ENCODE measurements around the gene RUFY1. TPM values are rescaled to one million over a fixed set of nuclear protein-coding genes. Genes with fewer than 3 reads are reported as not detected.
"Not testable (repeated sequence)": the region's sequence is repeated elsewhere in the genome, so short reads cannot be mapped to it uniquely, and the experiment has no call there.

RUFY1 gene
- total and polyA plus RNA-seq, 7 experiments from 2014 or later, result 21.0 to 63.0 (median 46.1) TPM

- peaks cover 17 to 31% (median 30%) of the 10 kb centered on the region in 3 experiments for H3K36me3 ChIP-seq (ENCODE audit: control insufficient read depth in 2 of 3, insufficient read depth in 3 of 3, low read length in 3 of 3)
- peak overlapping the region; percentile 97 for H3K4me3 ChIP-seq (ENCODE audit: low read length)
- Mint-ChIP-seq H3K27ac (peak overlapping the region; percentile 99 to 100 (median 99)), H3K27me3 (peaks cover 0 to 8% (median 0%) of the 10 kb centered on the region in 5 donors), H3K4me3 (peak overlapping the region; percentile 82 to 99 (median 98)), H3K4me1 (peaks cover 30 to 50% (median 40%) of the 10 kb centered on the region in 7 donors), H3K36me3 (peaks cover 16 to 42% (median 29%) of the 10 kb centered on the region in 5 donors), H3K9me3 (peaks cover 0 to 13% (median 0%) of the 10 kb centered on the region in 11 donors)
- peaks cover 37 to 38% of the 10 kb centered on the region in 2 donors for H3K4me1 ChIP-seq (ENCODE audit: control insufficient read depth in 2 of 2, insufficient read depth in 2 of 2, low read length in 2 of 2)
- peak; percentile 3 for ATAC-seq
- no peaks in the 10 kb centered on the region for H3K9me3 ChIP-seq (ENCODE audit: control insufficient read depth in 2 of 3, low read length in 3 of 3)
- no peaks in the 10 kb centered on the region for H3K27me3 ChIP-seq (ENCODE audit: control insufficient read depth in 2 of 2, insufficient read depth in 2 of 2, low read length in 2 of 2)
- POLR2A ChIA-PET, result interaction anchor here (0.6 to 9.5 kb wide), 50 partner anchors 9 to 1621 kb away, joined by 3 to 135 read pairs (median 4); partner anchors contain the start of genes CANX, CBY3, HNRNPAB and LTC4S
- intact Hi-C loops (cut with micrococcal nuclease), result loop anchor here (1.0 to 5.0 kb wide), 18 partner anchors 54 to 1638 kb away; partner anchors contain the start of genes CANX (in 2 of the 2), MAML1 (in 2 of the 2), CLK4 (in 1 of the 2) and CNOT6 (in 1 of the 2)
- peak in 2 of 9 donors; percentile 44 to 62 for DNase-seq
- CTCF ChIA-PET, result interaction anchor here (0.5 to 2.6 kb wide), 7 partner anchors 9 to 234 kb away, joined by 3 to 6 read pairs (median 4); partner anchors contain the start of gene MRNIP
- H3K27ac ChIP-seq (ENCODE audit: low read depth, low read length), result peak overlapping the region; percentile 98
These were observed 73.8 kb downstream of the RUFY1 start for GRCh38 chr5:179623906-179624741.

DNA sequence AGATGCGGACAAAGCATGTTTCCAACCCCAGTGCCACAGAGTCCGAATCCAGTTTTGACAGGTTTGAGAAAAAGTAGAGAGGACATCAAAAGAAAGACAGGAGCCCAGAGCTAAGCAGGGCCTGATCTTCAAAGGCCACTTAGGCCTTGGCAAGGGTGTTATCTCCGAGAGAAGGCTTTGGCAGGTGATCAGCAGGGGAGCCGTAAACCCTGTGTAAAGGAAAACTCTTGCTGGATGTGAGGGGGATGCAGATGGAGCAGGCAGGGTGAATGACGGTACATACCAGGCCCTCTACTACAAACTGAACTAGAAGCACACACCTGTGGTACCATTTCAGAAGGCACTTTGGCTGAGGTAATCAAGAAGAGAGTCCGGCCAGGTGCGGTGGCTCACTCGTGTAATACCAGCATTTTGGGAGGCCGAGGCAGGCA is 74.5 kb downstream of the RUFY1 start:
- DNase-seq, result no peak
- Mint-ChIP-seq H3K36me3 (peaks cover 16 to 38% (median 24%) of the 10 kb centered on the region in 5 donors), H3K9me3 (peaks cover 0 to 13% (median 0%) of the 10 kb centered on the region in 11 donors), H3K4me1 (peaks cover 26 to 45% (median 35%) of the 10 kb centered on the region in 7 donors), H3K4me3 (peak overlapping the region; percentile 82 to 99 (median 98)), H3K27ac (peak overlapping the region; percentile 99 to 100 (median 99)), H3K27me3 (peaks cover 0 to 8% (median 0%) of the 10 kb centered on the region in 5 donors)
- peak overlapping the region; percentile 98 for H3K27ac ChIP-seq (ENCODE audit: low read depth, low read length)
- ATAC-seq, result no peak
- H3K4me1 ChIP-seq (ENCODE audit: control insufficient read depth in 2 of 2, insufficient read depth in 2 of 2, low read length in 2 of 2), result peaks cover 30 to 31% of the 10 kb centered on the region in 2 donors
- ChIA-PET POLR2A (interaction anchor here (0.6 to 9.5 kb wide), 10 partner anchors 8 to 186 kb away, joined by 3 to 135 read pairs (median 23); partner anchors contain the start of gene CBY3), CTCF (no interaction called here)
- peak overlapping the region; percentile 97 for H3K4me3 ChIP-seq (ENCODE audit: low read length)
- no peaks in the 10 kb centered on the region for H3K9me3 ChIP-seq (ENCODE audit: control insufficient read depth in 2 of 3, low read length in 3 of 3)
- no peaks in the 10 kb centered on the region for H3K27me3 ChIP-seq (ENCODE audit: control insufficient read depth in 2 of 2, insufficient read depth in 2 of 2, low read length in 2 of 2)
- intact Hi-C loops (cut with micrococcal nuclease), result loop anchor here (5.0 kb wide), 6 partner anchors 172 to 1637 kb away; partner anchors contain the start of genes CLK4 (in 1 of the 2), CNOT6 (in 1 of the 2), TBC1D9B (in 1 of the 2) and TRIM52 (in 1 of the 2)
- H3K36me3 ChIP-seq (ENCODE audit: control insufficient read depth in 2 of 3, insufficient read depth in 3 of 3, low read length in 3 of 3), result peaks cover 17 to 24% (median 23%) of the 10 kb centered on the region in 3 experiments

GRCh38 chr5:179633501-179634369 is 83.4 kb downstream of the RUFY1 start:
- ChIA-PET CTCF (interaction anchor here (0.6 to 1.5 kb wide), 3 partner anchors 11 to 137 kb away, joined by 3 to 6 read pairs (median 4); partner anchors contain the start of gene HNRNPH1), POLR2A (interaction anchor here (1.3 to 2.0 kb wide), 2 partner anchors 11 to 14 kb away, joined by 4 to 33 read pairs; partner anchors contain the start of gene HNRNPH1)
- H3K36me3 ChIP-seq (ENCODE audit: control insufficient read depth in 2 of 3, insufficient read depth in 3 of 3, low read length in 3 of 3); H3K4me1 Mint-ChIP-seq; H3K27ac ChIP-seq (ENCODE audit: low read depth, low read length); intact Hi-C loops (cut with micrococcal nuclease); H3K27ac Mint-ChIP-seq; H3K27me3 ChIP-seq (ENCODE audit: control insufficient read depth in 2 of 2, insufficient read depth in 2 of 2, low read length in 2 of 2); H3K36me3 Mint-ChIP-seq; H3K9me3 ChIP-seq (ENCODE audit: control insufficient read depth in 2 of 3, low read length in 3 of 3); H3K9me3 Mint-ChIP-seq; DNase-seq; H3K4me1 ChIP-seq (ENCODE audit: control insufficient read depth in 2 of 2, insufficient read depth in 2 of 2, low read length in 2 of 2); H3K4me3 ChIP-seq (ENCODE audit: low read length); H3K27me3 Mint-ChIP-seq: not testable (repeated sequence)
- H3K4me3 Mint-ChIP-seq, result peak overlapping the region in 4 of 10 donors; percentile 2 to 49 (median 33)
- peak; percentile 66 for ATAC-seq

DNA sequence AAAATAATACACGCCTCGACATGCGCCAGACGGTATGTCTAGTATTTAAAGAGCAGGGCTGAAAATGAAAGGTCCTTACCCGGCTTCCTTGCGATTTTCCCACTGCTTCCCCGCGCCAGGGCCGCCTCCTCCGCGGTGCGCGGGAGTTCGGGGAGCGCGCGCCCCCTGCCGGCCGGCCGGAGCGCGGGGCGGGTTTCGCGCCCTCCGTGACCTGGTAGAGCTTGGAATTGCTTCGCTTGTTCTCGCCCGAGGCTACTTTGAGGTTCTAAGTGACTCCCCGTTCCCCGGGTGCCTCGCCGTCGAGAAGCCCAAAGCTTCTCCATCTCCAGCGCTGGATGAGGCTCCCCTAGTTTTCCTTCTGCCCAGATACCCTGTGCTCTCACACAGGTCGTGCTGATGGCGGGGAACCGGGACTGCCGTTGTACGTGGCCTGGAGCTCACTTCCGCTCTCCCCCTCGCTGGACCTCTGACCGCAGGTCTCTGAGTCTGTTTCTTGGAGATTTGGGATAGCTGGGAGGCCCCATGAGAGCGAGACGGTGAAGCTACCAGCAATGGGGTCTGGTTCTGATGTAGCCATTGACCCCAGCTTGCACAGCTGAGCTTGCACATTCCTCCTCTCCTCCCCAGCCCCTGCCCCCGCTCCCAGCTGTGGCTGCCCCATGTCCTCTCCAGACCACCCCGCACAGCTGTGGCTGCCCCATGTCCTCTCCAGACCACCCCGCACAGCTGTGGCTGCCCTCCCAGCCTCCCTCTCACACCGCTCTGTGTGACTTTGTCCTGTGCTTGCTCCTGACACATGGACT is 84.2 kb downstream of the RUFY1 start:
- H3K4me3 Mint-ChIP-seq; H3K4me1 Mint-ChIP-seq; CTCF ChIA-PET; H3K9me3 Mint-ChIP-seq; H3K36me3 Mint-ChIP-seq; H3K36me3 ChIP-seq (ENCODE audit: control insufficient read depth in 2 of 3, insufficient read depth in 3 of 3, low read length in 3 of 3); H3K4me1 ChIP-seq (ENCODE audit: control insufficient read depth in 2 of 2, insufficient read depth in 2 of 2, low read length in 2 of 2); intact Hi-C loops (cut with micrococcal nuclease); H3K4me3 ChIP-seq (ENCODE audit: low read length); H3K27ac Mint-ChIP-seq; H3K27me3 ChIP-seq (ENCODE audit: control insufficient read depth in 2 of 2, insufficient read depth in 2 of 2, low read length in 2 of 2); POLR2A ChIA-PET; H3K27ac ChIP-seq (ENCODE audit: low read depth, low read length); H3K27me3 Mint-ChIP-seq; H3K9me3 ChIP-seq (ENCODE audit: control insufficient read depth in 2 of 3, low read length in 3 of 3): not testable (repeated sequence)
- ATAC-seq (peak; percentile 99), DNase-seq (peak in 2 of 9 donors; percentile 40 to 46)

- H3K4me1 Mint-ChIP-seq; H3K4me3 Mint-ChIP-seq; H3K36me3 Mint-ChIP-seq; CTCF ChIA-PET; H3K27me3 ChIP-seq (ENCODE audit: control insufficient read depth in 2 of 2, insufficient read depth in 2 of 2, low read length in 2 of 2); H3K36me3 ChIP-seq (ENCODE audit: control insufficient read depth in 2 of 3, insufficient read depth in 3 of 3, low read length in 3 of 3); H3K9me3 ChIP-seq (ENCODE audit: control insufficient read depth in 2 of 3, low read length in 3 of 3); H3K27ac Mint-ChIP-seq; DNase-seq; H3K9me3 Mint-ChIP-seq; ATAC-seq; H3K27ac ChIP-seq (ENCODE audit: low read depth, low read length); H3K4me1 ChIP-seq (ENCODE audit: control insufficient read depth in 2 of 2, insufficient read depth in 2 of 2, low read length in 2 of 2); H3K27me3 Mint-ChIP-seq; H3K4me3 ChIP-seq (ENCODE audit: low read length); intact Hi-C loops (cut with micrococcal nuclease): not testable (repeated sequence)
- POLR2A ChIA-PET, result interaction anchor here (1.3 kb wide), 1 partner anchor 38 kb away, joined by 3 read pairs; no protein-coding TSS in a partner anchor
These were observed 88.9 kb downstream of the RUFY1 start for GRCh38 chr5:179639296-179639695.

Data from naive thymus-derived CD4-positive, alpha-beta T cell (primary cell).